MM.1S (cell line): ENCODE data around the gene CHID1.

Experiments used
- DNase-seq: peaks from one replicate; pipeline ENCODE4 v3.0.0-alpha.2; 2015
- H2AFZ ChIP-seq: fragments of 300-600 bp; sonication (generic); 2 replicates; pipeline ENCODE4 v1.6.0; 2016; ENCODE audit warnings: antibody characterized with exemption, low read length
- H3F3A ChIP-seq: fragments of 300-600 bp; sonication (generic); 2 replicates; pipeline ENCODE4 v1.6.1; 2016; ENCODE audit warnings: mild to moderate bottlenecking, antibody characterized with exemption, low read length, moderate library complexity, mixed read lengths; ENCODE audit not compliant: insufficient read depth
- H3K27ac ChIP-seq: fragments of 300-600 bp; sonication (generic); 2 replicates; pipeline ENCODE4 v1.5.1; 2016; ENCODE audit warnings: mild to moderate bottlenecking, low read length
- H3K27me3 ChIP-seq: fragments of 300-600 bp; sonication (generic); replicated peaks from 2 replicates; pipeline ENCODE4 v1.6.0; 2016; ENCODE audit warnings: low read length; ENCODE audit not compliant: insufficient read depth
- H3K36me3 ChIP-seq: fragments of 300-600 bp; sonication (generic); replicated peaks from 2 replicates; pipeline ENCODE4 v1.6.1; 2016; ENCODE audit warnings: mild to moderate bottlenecking, low read length, mixed read lengths; ENCODE audit not compliant: insufficient read depth
- H3K4me1 ChIP-seq: fragments of 300-600 bp; sonication (generic); 2 replicates; pipeline ENCODE4 v1.6.1; 2016; ENCODE audit warnings: low read length, mixed read lengths
- H3K4me2 ChIP-seq: fragments of 300-600 bp; sonication (generic); 2 replicates; pipeline ENCODE4 v1.6.0; 2016; ENCODE audit warnings: low read depth, low read length
- H3K4me3 ChIP-seq: fragments of 300-600 bp; sonication (generic); 2 replicates; pipeline ENCODE4 v1.5.1; 2016; ENCODE audit warnings: low read length, mixed read lengths
- H3K79me2 ChIP-seq: fragments of 300-600 bp; sonication (generic); 2 replicates; pipeline ENCODE4 v1.6.1; 2016; ENCODE audit warnings: mixed run types, low read length, mixed read lengths
- H3K9ac ChIP-seq: fragments of 300-600 bp; sonication (generic); 2 replicates; pipeline ENCODE4 v1.6.1; 2016; ENCODE audit warnings: low read length, mixed read lengths
- H3K9me2 ChIP-seq: fragments of 300-600 bp; sonication (generic); replicated peaks from 2 replicates; pipeline ENCODE4 v1.6.1; 2016; ENCODE audit warnings: mild to moderate bottlenecking, low read length, mixed read lengths; ENCODE audit not compliant: insufficient read depth
- H3K9me3 ChIP-seq: fragments of 300-600 bp; sonication (generic); replicated peaks from 2 replicates; pipeline ENCODE4 v1.6.1; 2016; ENCODE audit warnings: mild to moderate bottlenecking, low read length, mixed read lengths; ENCODE audit not compliant: insufficient read depth
- H4K20me1 ChIP-seq: fragments of 300-600 bp; sonication (generic); 2 replicates; pipeline ENCODE4 v1.6.1; 2016; ENCODE audit warnings: mild to moderate bottlenecking, low read length, moderate library complexity, mixed read lengths; ENCODE audit not compliant: insufficient read depth
- EZH2 ChIP-seq: fragments of 300-600 bp; sonication (generic); optimal IDR thresholded peaks from 2 replicates; pipeline ENCODE3; 2017; ENCODE audit warnings: low read depth, mild to moderate bottlenecking, antibody characterized with exemption, low read length, mixed read lengths
- EZH2phosphoT487 ChIP-seq: fragments of 300-600 bp; sonication (generic); IDR thresholded peaks from 2 replicates; pipeline ENCODE4 v1.6.1; 2018; ENCODE audit warnings: antibody characterized with exemption, low read length
- TF ChIP-seq, protein P1 (sequence below): fragments of 300-600 bp; sonication (generic); IDR thresholded peaks from 2 replicates; pipeline ENCODE4 v1.5.1; 2016; ENCODE audit warnings: antibody characterized with exemption, low read length, mixed read lengths

The CHID1 gene

DNA sequence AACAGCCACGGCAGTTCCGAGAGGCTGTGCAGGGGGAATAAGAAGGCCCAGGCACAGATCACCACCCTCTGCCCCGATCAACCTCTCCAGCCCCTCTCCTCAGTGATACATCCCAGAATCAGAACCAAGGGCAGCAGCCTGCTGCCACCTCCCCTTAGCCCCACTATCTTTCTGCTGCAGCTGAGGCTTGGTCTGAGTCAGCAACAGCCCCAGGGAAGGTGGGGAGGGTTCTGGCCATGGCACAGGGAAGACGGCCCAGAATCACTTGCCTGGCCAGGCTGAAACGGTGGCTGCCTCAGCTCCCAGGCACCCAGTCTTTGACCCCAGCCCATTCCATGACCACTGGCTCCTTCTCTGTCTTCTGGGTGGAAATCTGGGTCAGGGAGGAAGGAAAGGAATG lies 2.3 kb downstream of the CHID1 start:
- peaks cover 25% of the 10 kb centered on the region for H3F3A ChIP-seq
- H3K9me3 ChIP-seq = no peaks in the 10 kb centered on the region
- H3K36me3 ChIP-seq = no peaks in the 10 kb centered on the region; the same call in 1 of the 2 replicates
- H4K20me1 ChIP-seq = no peaks in the 10 kb centered on the region
- peak overlapping the region; percentile 54; the same call in 1 of the 2 replicates for H3K27ac ChIP-seq
- H3K4me2 ChIP-seq = peak overlapping the region; percentile 86
- peak; percentile 27 for DNase-seq
- no peak overlapping the region for H2AFZ ChIP-seq
- H3K79me2 ChIP-seq = peaks cover 29% of the 10 kb centered on the region
- H3K4me3 ChIP-seq = no peak overlapping the region
- no peaks in the 10 kb centered on the region; the same call in 1 of the 2 replicates for H3K27me3 ChIP-seq
- peak overlapping the region; percentile 8; the same call in 1 of the 2 replicates for H3K9ac ChIP-seq
- H3K9me2 ChIP-seq = no peaks in the 10 kb centered on the region
- TF ChIP-seq EZH2phosphoT487 = no peak
- TF ChIP-seq, protein P1, sequence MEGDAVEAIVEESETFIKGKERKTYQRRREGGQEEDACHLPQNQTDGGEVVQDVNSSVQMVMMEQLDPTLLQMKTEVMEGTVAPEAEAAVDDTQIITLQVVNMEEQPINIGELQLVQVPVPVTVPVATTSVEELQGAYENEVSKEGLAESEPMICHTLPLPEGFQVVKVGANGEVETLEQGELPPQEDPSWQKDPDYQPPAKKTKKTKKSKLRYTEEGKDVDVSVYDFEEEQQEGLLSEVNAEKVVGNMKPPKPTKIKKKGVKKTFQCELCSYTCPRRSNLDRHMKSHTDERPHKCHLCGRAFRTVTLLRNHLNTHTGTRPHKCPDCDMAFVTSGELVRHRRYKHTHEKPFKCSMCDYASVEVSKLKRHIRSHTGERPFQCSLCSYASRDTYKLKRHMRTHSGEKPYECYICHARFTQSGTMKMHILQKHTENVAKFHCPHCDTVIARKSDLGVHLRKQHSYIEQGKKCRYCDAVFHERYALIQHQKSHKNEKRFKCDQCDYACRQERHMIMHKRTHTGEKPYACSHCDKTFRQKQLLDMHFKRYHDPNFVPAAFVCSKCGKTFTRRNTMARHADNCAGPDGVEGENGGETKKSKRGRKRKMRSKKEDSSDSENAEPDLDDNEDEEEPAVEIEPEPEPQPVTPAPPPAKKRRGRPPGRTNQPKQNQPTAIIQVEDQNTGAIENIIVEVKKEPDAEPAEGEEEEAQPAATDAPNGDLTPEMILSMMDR = no peak
- TF ChIP-seq EZH2 = no peak
- peaks cover 31% of the 10 kb centered on the region for H3K4me1 ChIP-seq

DNA sequence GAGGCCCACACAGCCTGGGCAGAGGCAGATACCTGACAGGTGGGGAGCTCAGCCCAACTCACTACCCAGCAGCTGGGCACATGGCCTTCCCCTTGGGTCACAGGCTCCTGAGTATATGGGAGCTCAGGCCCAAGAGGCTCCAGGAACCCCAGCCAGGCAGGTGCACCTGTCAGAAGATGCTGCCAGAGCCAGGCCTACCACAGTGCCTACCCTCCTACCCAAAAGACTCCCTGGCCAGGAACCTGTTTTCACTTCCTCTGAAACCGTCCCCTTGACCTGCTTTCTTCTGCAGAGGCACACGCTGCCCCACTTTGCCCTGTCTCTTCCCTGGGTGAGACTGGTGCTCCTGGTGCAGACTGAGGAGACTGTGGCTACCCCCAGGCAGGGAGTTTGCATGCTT lies 2.9 kb downstream of the CHID1 start:
- H4K20me1 ChIP-seq = no peaks in the 10 kb centered on the region
- no peak overlapping the region for H3K4me3 ChIP-seq
- H3K4me2 ChIP-seq = peak overlapping the region; percentile 86; the same call in 1 of the 2 replicates
- no peak overlapping the region for H2AFZ ChIP-seq
- no peaks in the 10 kb centered on the region; the same call in 1 of the 2 replicates for H3K36me3 ChIP-seq
- peaks cover 29% of the 10 kb centered on the region for H3K79me2 ChIP-seq
- TF ChIP-seq EZH2 (no peak), EZH2phosphoT487 (no peak)
- TF ChIP-seq, protein P1 = no peak
- no peaks in the 10 kb centered on the region for H3K27me3 ChIP-seq
- H3K9me3 ChIP-seq = no peaks in the 10 kb centered on the region
- H3K27ac ChIP-seq = peak overlapping the region; percentile 54; the same call in 1 of the 2 replicates
- H3K4me1 ChIP-seq = peaks cover 31% of the 10 kb centered on the region
- peaks cover 25% of the 10 kb centered on the region for H3F3A ChIP-seq
- H3K9me2 ChIP-seq = no peaks in the 10 kb centered on the region
- peak; percentile 75 for DNase-seq
- no peak overlapping the region for H3K9ac ChIP-seq

DNA sequence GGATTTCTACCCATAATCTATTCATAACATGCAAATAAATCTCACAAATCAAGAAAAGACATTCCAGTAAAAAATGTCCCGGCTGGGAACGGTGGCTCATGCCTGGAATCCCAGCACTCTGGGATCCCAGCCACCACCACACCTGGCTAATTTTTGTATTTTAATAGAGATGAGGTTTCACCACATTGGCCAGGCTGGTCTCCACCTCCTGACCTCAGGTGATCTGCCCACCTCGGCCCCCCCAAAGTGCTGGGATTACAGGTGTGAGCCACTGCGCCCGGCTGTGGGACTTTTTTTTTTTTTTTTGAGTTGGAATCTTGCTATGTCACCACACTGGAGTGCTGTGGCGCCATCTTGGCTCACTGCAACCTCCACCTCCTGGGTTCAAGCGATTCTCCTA lies 4.7 kb downstream of the CHID1 start:
- no peaks in the 10 kb centered on the region for H3K27me3 ChIP-seq
- no peak overlapping the region for H3K4me2 ChIP-seq
- H3K9ac ChIP-seq = no peak overlapping the region
- H2AFZ ChIP-seq = no peak overlapping the region
- H3K9me3 ChIP-seq = no peaks in the 10 kb centered on the region
- no peak for DNase-seq
- no peaks in the 10 kb centered on the region for H4K20me1 ChIP-seq
- peaks cover 25% of the 10 kb centered on the region for H3F3A ChIP-seq
- no peak overlapping the region for H3K4me3 ChIP-seq
- H3K27ac ChIP-seq = no peak overlapping the region
- TF ChIP-seq, protein P1 = no peak
- no peak for TF ChIP-seq EZH2phosphoT487
- TF ChIP-seq EZH2 = no peak
- no peaks in the 10 kb centered on the region; the same call in 1 of the 2 replicates for H3K36me3 ChIP-seq
- H3K4me1 ChIP-seq = peaks cover 27% of the 10 kb centered on the region
- H3K9me2 ChIP-seq = no peaks in the 10 kb centered on the region
- H3K79me2 ChIP-seq = peaks cover 29% of the 10 kb centered on the region
